ENCODE measurements around the gene CAT.

Gene CAT

GRCh38 chr11:34502949-34503348 is 64.2 kb downstream of the CAT start:
- Histone ChIP-seq H4K20me1 (ENCODE audit: low read depth, low read length) (no peaks in the 10 kb centered on the region), H3K4me2 (ENCODE audit: low read depth, low read length, poor library complexity, severe bottlenecking) (no peak overlapping the region), H2AFZ (ENCODE audit: low read depth, low read length, severe bottlenecking) (no peak overlapping the region), H3K79me2 (ENCODE audit: insufficient read depth, low read length) (no peaks in the 10 kb centered on the region), H3K9me3 (ENCODE audit: insufficient read depth, low read length) (no peaks in the 10 kb centered on the region), H3K27ac (ENCODE audit: low read depth, low read length) (no peak overlapping the region), H3K4me3 (ENCODE audit: insufficient read depth, low read length, poor library complexity, severe bottlenecking) (no peak overlapping the region), H3K9ac (ENCODE audit: low read length) (no peak overlapping the region), H3K9me2 (replicated peaks; ENCODE audit: insufficient read depth, low read length) (no peaks in the 10 kb centered on the region), H3K27me3 (ENCODE audit: low read length) (no peaks in the 10 kb centered on the region), H3K36me3 (ENCODE audit: low read length) (no peaks in the 10 kb centered on the region), H3F3A (ENCODE audit: insufficient read depth) (no peaks in the 10 kb centered on the region)
- TF ChIP-seq CTCF (IDR thresholded peaks at IDR 0.05; ENCODE audit: insufficient read depth, low read length, poor library complexity, severe bottlenecking): no peak
- no peak for TF ChIP-seq EZH2phosphoT487 (conservative IDR thresholded peaks at IDR 0.05; ENCODE audit: low read length)

GRCh38 chr11:34505874-34506273 is 67.1 kb downstream of the CAT start:
- no peak overlapping the region for H3K27ac ChIP-seq (ENCODE audit: low read depth, low read length)
- no peak overlapping the region for H3K4me3 ChIP-seq (ENCODE audit: insufficient read depth, low read length, poor library complexity, severe bottlenecking)
- H3K4me2 ChIP-seq (ENCODE audit: low read depth, low read length, poor library complexity, severe bottlenecking): no peak overlapping the region
- H3K79me2 ChIP-seq (ENCODE audit: insufficient read depth, low read length): no peaks in the 10 kb centered on the region
- H2AFZ ChIP-seq (ENCODE audit: low read depth, low read length, severe bottlenecking): no peak overlapping the region
- H3K9me2 ChIP-seq (replicated peaks; ENCODE audit: insufficient read depth, low read length): no peaks in the 10 kb centered on the region
- H3F3A ChIP-seq (ENCODE audit: insufficient read depth): no peaks in the 10 kb centered on the region
- no peaks in the 10 kb centered on the region for H3K9me3 ChIP-seq (ENCODE audit: insufficient read depth, low read length)
- TF ChIP-seq CTCF (IDR thresholded peaks at IDR 0.05; ENCODE audit: insufficient read depth, low read length, poor library complexity, severe bottlenecking) (no peak), EZH2phosphoT487 (conservative IDR thresholded peaks at IDR 0.05; ENCODE audit: low read length) (no peak)
- H3K36me3 ChIP-seq (ENCODE audit: low read length): no peaks in the 10 kb centered on the region
- no peaks in the 10 kb centered on the region for H4K20me1 ChIP-seq (ENCODE audit: low read depth, low read length)
- no peak overlapping the region for H3K9ac ChIP-seq (ENCODE audit: low read length)
- no peaks in the 10 kb centered on the region for H3K27me3 ChIP-seq (ENCODE audit: low read length)

GRCh38 chr11:34507156-34507555 is 68.4 kb downstream of the CAT start:
- Histone ChIP-seq H3K9me3 (ENCODE audit: insufficient read depth, low read length) (no peaks in the 10 kb centered on the region), H3K27ac (ENCODE audit: low read depth, low read length) (no peak overlapping the region), H2AFZ (ENCODE audit: low read depth, low read length, severe bottlenecking) (no peak overlapping the region), H4K20me1 (ENCODE audit: low read depth, low read length) (no peaks in the 10 kb centered on the region), H3K4me3 (ENCODE audit: insufficient read depth, low read length, poor library complexity, severe bottlenecking) (no peak overlapping the region), H3K79me2 (ENCODE audit: insufficient read depth, low read length) (no peaks in the 10 kb centered on the region), H3K27me3 (ENCODE audit: low read length) (no peaks in the 10 kb centered on the region), H3K9me2 (replicated peaks; ENCODE audit: insufficient read depth, low read length) (no peaks in the 10 kb centered on the region), H3K9ac (ENCODE audit: low read length) (no peak overlapping the region), H3F3A (ENCODE audit: insufficient read depth) (no peaks in the 10 kb centered on the region), H3K36me3 (ENCODE audit: low read length) (no peaks in the 10 kb centered on the region), H3K4me2 (ENCODE audit: low read depth, low read length, poor library complexity, severe bottlenecking) (no peak overlapping the region)
- TF ChIP-seq CTCF (IDR thresholded peaks at IDR 0.05; ENCODE audit: insufficient read depth, low read length, poor library complexity, severe bottlenecking) (no peak), EZH2phosphoT487 (conservative IDR thresholded peaks at IDR 0.05; ENCODE audit: low read length) (no peak)
